Suprapubic skin (tissue), 3 donors: ENCODE data around the gene SCN4A.

ENCODE experiments used
- CTCF ChIP-seq, 2 donors: fragments of 200-600 bp in 1 of 2; fragments of 450-650 bp in 1 of 2; sonication (generic) in 1 of 2; IDR thresholded peaks; one replicate each; pipeline ENCODE4 v1.5.1; 2016 to 2019; ENCODE audit warnings: antibody characterized with exemption in 2 of 2, mild to moderate bottlenecking in 1 of 2, moderate library complexity in 1 of 2
- EP300 ChIP-seq: sonication (generic); formaldehyde crosslinking; IDR thresholded peaks from one replicate; pipeline ENCODE4 v1.6.1; 2017; ENCODE audit warnings: antibody characterized with exemption
- POLR2A ChIP-seq, 2 donors: fragments of 450-650 bp; IDR thresholded peaks; one replicate each; pipeline ENCODE4 v1.6.1; 2017; ENCODE audit warnings: antibody characterized with exemption in 2 of 2, mild to moderate bottlenecking in 2 of 2, moderate library complexity in 2 of 2

DNA sequence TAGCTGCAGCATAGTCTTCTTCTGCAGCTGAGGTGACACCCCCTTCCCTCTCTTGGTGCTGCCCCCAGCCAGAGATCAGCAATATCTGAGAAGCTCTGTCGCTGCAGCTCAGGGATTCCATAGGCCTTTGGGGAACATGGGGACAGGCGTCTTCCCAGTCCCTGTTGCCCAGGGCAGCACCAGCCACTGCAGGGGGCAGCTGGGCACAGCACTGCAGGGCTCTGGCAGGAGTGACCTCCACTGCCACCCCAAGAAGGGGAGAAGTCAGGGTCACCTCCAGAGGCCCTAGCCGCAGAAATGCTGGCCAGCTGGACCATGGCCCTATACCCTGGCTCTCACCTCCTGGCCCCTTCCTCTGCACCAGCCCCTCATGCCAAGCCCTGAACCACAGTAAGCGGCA is 16.9 kb downstream of the SCN4A start:
- no peak for TF ChIP-seq CTCF (IDR thresholded peaks at IDR 0.05)
- no peak for TF ChIP-seq POLR2A (IDR thresholded peaks at IDR 0.05)
- no peak for TF ChIP-seq EP300
